Skeletal muscle cell (primary cell): ENCODE measurements around the gene NEMF.
"Not testable (repeated sequence)": the region's sequence is repeated elsewhere in the genome, so short reads cannot be mapped to it uniquely, and the experiment has no call there.

Experiments
- DNase-seq: peaks from one replicate; pipeline ENCODE4 v3.0.0-alpha.2; 2010; ENCODE audit warnings: low read depth
- H3K4me3 ChIP-seq: 2 replicates; pipeline ENCODE4 v1.5.1; 2011; ENCODE audit warnings: low read depth, mild to moderate bottlenecking, control low read depth, low read length, moderate library complexity

NEMF gene

GRCh38 chr14:49881350-49882001, 28.9 kb upstream of the NEMF start:
- DNase-seq: no peak
- H3K4me3 ChIP-seq: no peak overlapping the region

GRCh38 chr14:49880267-49881064, 27.9 kb upstream of the NEMF start:
- no peak overlapping the region for H3K4me3 ChIP-seq
- DNase-seq: peak; percentile 31

- no peak for DNase-seq
These were observed 27.1 kb upstream of the NEMF start for GRCh38 chr14:49879646-49880204.

GRCh38 chr14:49876563-49877127, 24.1 kb upstream of the NEMF start:
- no peak for DNase-seq
- H3K4me3 ChIP-seq: no peak overlapping the region

More at GRCh38 chr14:49879646-49880204, 27.1 kb upstream of the NEMF start:
- H3K4me3 ChIP-seq: no peak overlapping the region

- no peak for DNase-seq
- no peak overlapping the region for H3K4me3 ChIP-seq
These were observed 23.1 kb upstream of the NEMF start for GRCh38 chr14:49875640-49876198.

- not testable (repeated sequence) for DNase-seq, H3K4me3 ChIP-seq
These were observed 21.0 kb upstream of the NEMF start for GRCh38 chr14:49873548-49873947.

GRCh38 chr14:49870908-49871307, 18.3 kb upstream of the NEMF start:
- H3K4me3 ChIP-seq: no peak overlapping the region
- no peak for DNase-seq

- DNase-seq: no peak
- H3K4me3 ChIP-seq: peak overlapping the region; percentile 61
These were observed 16.1 kb upstream of the NEMF start for GRCh38 chr14:49868720-49869114.

- DNase-seq: peak; percentile 87
- peak overlapping the region; percentile 61 for H3K4me3 ChIP-seq
These were observed 15.5 kb upstream of the NEMF start for GRCh38 chr14:49867831-49868719.

GRCh38 chr14:49865431-49865859, 12.9 kb upstream of the NEMF start:
- H3K4me3 ChIP-seq: no peak overlapping the region
- no peak for DNase-seq

GRCh38 chr14:49863487-49864281, 11.1 kb upstream of the NEMF start:
- no peak for DNase-seq
- H3K4me3 ChIP-seq: peak overlapping the region; percentile 87

- peak; percentile 58 for DNase-seq
- peak overlapping the region; percentile 87 for H3K4me3 ChIP-seq
These were observed 9.6 kb upstream of the NEMF start for GRCh38 chr14:49862089-49862673.

GRCh38 chr14:49861699-49862088, 9.1 kb upstream of the NEMF start:
- H3K4me3 ChIP-seq: peak overlapping the region; percentile 87
- peak; percentile 68 for DNase-seq

- DNase-seq: no peak
- H3K4me3 ChIP-seq: peak overlapping the region; percentile 87
These were observed 8.6 kb upstream of the NEMF start for GRCh38 chr14:49860988-49861698.

- no peak overlapping the region for H3K4me3 ChIP-seq
- DNase-seq: no peak
These were observed 5.8 kb upstream of the NEMF start for GRCh38 chr14:49858383-49858782.

GRCh38 chr14:49857427-49858003, 4.9 kb upstream of the NEMF start:
- DNase-seq: no peak
- no peak overlapping the region for H3K4me3 ChIP-seq
